KMS-11 (cell line): ENCODE results near the gene MYOM3.

Experiments
- H2AFZ ChIP-seq: fragments of 200-600 bp; sonication (generic); 2 replicates; pipeline ENCODE4 v1.6.1; 2016; ENCODE audit warnings: antibody characterized with exemption, mixed run types, low read depth
- H3K27ac ChIP-seq: fragments of 200-600 bp; sonication (generic); 2 replicates; pipeline ENCODE4 v1.6.1; 2016; ENCODE audit warnings: mild to moderate bottlenecking, mixed run types
- H3K27me3 ChIP-seq: fragments of 200-600 bp; sonication (generic); 2 replicates; pipeline ENCODE4 v1.6.1; 2017; ENCODE audit warnings: mild to moderate bottlenecking, low read depth, mixed run types, moderate library complexity; ENCODE audit not compliant: insufficient read depth
- H3K36me3 ChIP-seq: fragments of 200-600 bp; sonication (generic); 2 replicates; pipeline ENCODE4 v1.6.1; 2017; ENCODE audit warnings: mild to moderate bottlenecking, mixed run types; ENCODE audit not compliant: insufficient read depth
- H3K4me1 ChIP-seq: fragments of 200-600 bp; sonication (generic); 2 replicates; pipeline ENCODE4 v1.6.1; 2016; ENCODE audit warnings: mild to moderate bottlenecking, low read depth, mixed run types; ENCODE audit not compliant: poor library complexity, severe bottlenecking
- H3K4me2 ChIP-seq: fragments of 200-600 bp; sonication (generic); 2 replicates; pipeline ENCODE4 v1.7.0; 2016; ENCODE audit warnings: mild to moderate bottlenecking, mixed run types
- H3K4me3 ChIP-seq: fragments of 200-600 bp; sonication (generic); IDR thresholded peaks from 2 replicates; pipeline ENCODE4 v1.6.1; 2017; ENCODE audit warnings: low read depth, low read length, mixed read lengths; ENCODE audit not compliant: insufficient read depth
- H3K79me2 ChIP-seq: fragments of 200-600 bp; sonication (generic); 2 replicates; pipeline ENCODE4 v1.6.1; 2016; ENCODE audit warnings: low read depth, mixed run types; ENCODE audit not compliant: insufficient read depth
- H3K9ac ChIP-seq: fragments of 200-600 bp; sonication (generic); 2 replicates; pipeline ENCODE4 v1.6.1; 2016; ENCODE audit warnings: mild to moderate bottlenecking, mixed run types
- H4K20me1 ChIP-seq: fragments of 200-600 bp; sonication (generic); 2 replicates; pipeline ENCODE4 v1.6.1; 2016; ENCODE audit warnings: mild to moderate bottlenecking, mixed run types; ENCODE audit not compliant: insufficient read depth
- TF ChIP-seq, protein P1 (sequence below): fragments of 200-600 bp; sonication (generic); conservative IDR thresholded peaks from 2 replicates; pipeline ENCODE4 v1.6.1; 2017; ENCODE audit warnings: low read depth, mild to moderate bottlenecking, antibody characterized with exemption, low read length, moderate library complexity, mixed read lengths

The MYOM3 gene

GRCh38 chr1:24103408-24103807 lies 8.5 kb downstream of the MYOM3 start:
- no peaks in the 10 kb centered on the region for H3K27me3 ChIP-seq
- no peak overlapping the region for H3K27ac ChIP-seq

GRCh38 chr1:24102961-24103360 lies 9.0 kb downstream of the MYOM3 start:
- H3K4me3 ChIP-seq: no peak overlapping the region
- no peak overlapping the region for H2AFZ ChIP-seq
- H3K79me2 ChIP-seq: no peaks in the 10 kb centered on the region
- H4K20me1 ChIP-seq: no peaks in the 10 kb centered on the region
- H3K36me3 ChIP-seq: no peaks in the 10 kb centered on the region
- H3K27ac ChIP-seq: no peak overlapping the region
- TF ChIP-seq, protein P1, sequence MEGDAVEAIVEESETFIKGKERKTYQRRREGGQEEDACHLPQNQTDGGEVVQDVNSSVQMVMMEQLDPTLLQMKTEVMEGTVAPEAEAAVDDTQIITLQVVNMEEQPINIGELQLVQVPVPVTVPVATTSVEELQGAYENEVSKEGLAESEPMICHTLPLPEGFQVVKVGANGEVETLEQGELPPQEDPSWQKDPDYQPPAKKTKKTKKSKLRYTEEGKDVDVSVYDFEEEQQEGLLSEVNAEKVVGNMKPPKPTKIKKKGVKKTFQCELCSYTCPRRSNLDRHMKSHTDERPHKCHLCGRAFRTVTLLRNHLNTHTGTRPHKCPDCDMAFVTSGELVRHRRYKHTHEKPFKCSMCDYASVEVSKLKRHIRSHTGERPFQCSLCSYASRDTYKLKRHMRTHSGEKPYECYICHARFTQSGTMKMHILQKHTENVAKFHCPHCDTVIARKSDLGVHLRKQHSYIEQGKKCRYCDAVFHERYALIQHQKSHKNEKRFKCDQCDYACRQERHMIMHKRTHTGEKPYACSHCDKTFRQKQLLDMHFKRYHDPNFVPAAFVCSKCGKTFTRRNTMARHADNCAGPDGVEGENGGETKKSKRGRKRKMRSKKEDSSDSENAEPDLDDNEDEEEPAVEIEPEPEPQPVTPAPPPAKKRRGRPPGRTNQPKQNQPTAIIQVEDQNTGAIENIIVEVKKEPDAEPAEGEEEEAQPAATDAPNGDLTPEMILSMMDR: no peak
- no peak overlapping the region for H3K4me2 ChIP-seq
- no peaks in the 10 kb centered on the region for H3K27me3 ChIP-seq
- no peaks in the 10 kb centered on the region for H3K4me1 ChIP-seq
- H3K9ac ChIP-seq: no peak overlapping the region

More at GRCh38 chr1:24103408-24103807, 8.5 kb downstream of the MYOM3 start:
- no peak overlapping the region for H3K4me2 ChIP-seq
- H3K9ac ChIP-seq: no peak overlapping the region
- no peak overlapping the region for H3K4me3 ChIP-seq
- TF ChIP-seq, protein P1: no peak
- no peaks in the 10 kb centered on the region for H4K20me1 ChIP-seq
- H3K36me3 ChIP-seq: no peaks in the 10 kb centered on the region
- no peaks in the 10 kb centered on the region for H3K4me1 ChIP-seq
- no peaks in the 10 kb centered on the region for H3K79me2 ChIP-seq
- H2AFZ ChIP-seq: no peak overlapping the region

GRCh38 chr1:24101796-24102586 lies 9.9 kb downstream of the MYOM3 start:
- Histone ChIP-seq H3K9ac (no peak overlapping the region), H3K27me3 (no peaks in the 10 kb centered on the region), H2AFZ (no peak overlapping the region), H3K36me3 (no peaks in the 10 kb centered on the region), H4K20me1 (no peaks in the 10 kb centered on the region), H3K4me3 (no peak overlapping the region), H3K27ac (no peak overlapping the region), H3K4me2 (no peak overlapping the region), H3K4me1 (no peaks in the 10 kb centered on the region), H3K79me2 (no peaks in the 10 kb centered on the region)
- TF ChIP-seq, protein P1: no peak

DNA sequence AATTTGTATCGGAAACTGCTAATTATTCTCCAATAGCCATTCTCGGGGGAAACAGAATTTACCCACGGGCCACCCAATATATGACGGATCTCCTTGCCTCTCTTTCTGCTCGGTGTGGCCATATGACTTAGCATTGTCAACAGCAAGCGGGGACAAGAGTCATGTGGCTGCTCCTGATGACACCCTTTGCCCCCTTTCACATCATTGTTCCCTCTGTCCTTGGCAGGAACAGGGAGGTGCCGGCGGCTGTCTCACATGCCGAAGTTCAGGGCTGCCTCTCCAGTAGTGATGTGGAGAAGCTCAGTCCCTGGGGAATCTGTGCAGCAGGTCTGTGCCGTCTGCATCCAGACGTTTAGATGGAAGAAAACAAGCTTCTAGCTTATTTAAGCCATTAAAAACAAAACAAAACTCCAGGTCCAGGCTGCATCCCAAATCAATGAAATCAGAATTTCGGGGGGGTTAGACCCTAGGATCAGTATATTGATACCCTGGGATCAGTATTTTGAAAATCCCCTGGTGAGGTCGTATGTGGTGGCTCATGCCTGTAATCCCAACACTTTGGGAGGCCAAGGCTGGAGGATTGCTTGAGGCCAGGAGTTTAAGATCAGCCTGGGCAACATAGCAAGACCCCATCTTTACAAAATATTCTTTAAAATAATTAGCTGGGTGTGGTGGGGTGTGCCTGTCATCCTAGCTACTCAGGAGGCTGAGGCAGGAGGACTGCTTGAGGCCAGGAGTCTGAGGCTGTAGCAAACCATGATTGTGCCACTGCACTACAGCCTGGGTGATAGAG lies 10.8 kb downstream of the MYOM3 start:
- no peaks in the 10 kb centered on the region for H4K20me1 ChIP-seq
- H3K79me2 ChIP-seq: no peaks in the 10 kb centered on the region
- no peak overlapping the region for H3K27ac ChIP-seq
- no peak overlapping the region for H3K4me3 ChIP-seq
- no peaks in the 10 kb centered on the region for H3K36me3 ChIP-seq
- H3K9ac ChIP-seq: no peak overlapping the region
- no peaks in the 10 kb centered on the region for H3K4me1 ChIP-seq
- H3K4me2 ChIP-seq: no peak overlapping the region
- H3K27me3 ChIP-seq: no peaks in the 10 kb centered on the region
- no peak overlapping the region for H2AFZ ChIP-seq
- TF ChIP-seq, protein P1: no peak
